Measurements from ENCODE around the gene PRDM16.

The PRDM16 gene

DNA sequence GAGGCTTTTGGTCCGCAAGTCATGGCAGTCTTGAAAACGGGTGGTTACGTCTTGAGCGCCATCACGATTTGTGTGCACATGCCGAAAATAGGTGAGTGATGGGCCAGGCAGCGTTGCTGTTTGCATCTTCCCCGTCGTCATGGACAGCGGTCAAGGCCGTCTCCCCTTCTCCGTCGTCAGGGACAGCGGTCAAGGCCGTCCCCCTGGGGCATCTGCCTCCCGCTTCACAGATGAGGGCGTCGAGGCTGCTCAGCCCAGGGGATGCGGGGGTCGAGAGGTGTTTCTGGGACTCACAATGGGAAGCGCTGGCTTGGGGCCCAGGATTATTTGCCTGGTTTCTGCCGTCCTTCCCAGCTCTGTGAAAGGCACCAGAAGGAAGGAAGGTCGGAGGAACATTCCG lies 162.2 kb downstream of the PRDM16 start:
- TF ChIP-seq EZH2 (IDR thresholded peaks at IDR 0.05; ENCODE audit: borderline replicate concordance, low read length), result no peak
- TF ChIP-seq, protein P1, sequence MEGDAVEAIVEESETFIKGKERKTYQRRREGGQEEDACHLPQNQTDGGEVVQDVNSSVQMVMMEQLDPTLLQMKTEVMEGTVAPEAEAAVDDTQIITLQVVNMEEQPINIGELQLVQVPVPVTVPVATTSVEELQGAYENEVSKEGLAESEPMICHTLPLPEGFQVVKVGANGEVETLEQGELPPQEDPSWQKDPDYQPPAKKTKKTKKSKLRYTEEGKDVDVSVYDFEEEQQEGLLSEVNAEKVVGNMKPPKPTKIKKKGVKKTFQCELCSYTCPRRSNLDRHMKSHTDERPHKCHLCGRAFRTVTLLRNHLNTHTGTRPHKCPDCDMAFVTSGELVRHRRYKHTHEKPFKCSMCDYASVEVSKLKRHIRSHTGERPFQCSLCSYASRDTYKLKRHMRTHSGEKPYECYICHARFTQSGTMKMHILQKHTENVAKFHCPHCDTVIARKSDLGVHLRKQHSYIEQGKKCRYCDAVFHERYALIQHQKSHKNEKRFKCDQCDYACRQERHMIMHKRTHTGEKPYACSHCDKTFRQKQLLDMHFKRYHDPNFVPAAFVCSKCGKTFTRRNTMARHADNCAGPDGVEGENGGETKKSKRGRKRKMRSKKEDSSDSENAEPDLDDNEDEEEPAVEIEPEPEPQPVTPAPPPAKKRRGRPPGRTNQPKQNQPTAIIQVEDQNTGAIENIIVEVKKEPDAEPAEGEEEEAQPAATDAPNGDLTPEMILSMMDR (IDR thresholded peaks at IDR 0.05; ENCODE audit: low read length), result no peak
- no peaks in the 10 kb centered on the region for H3F3A ChIP-seq (ENCODE audit: insufficient read depth, low read length)
- no peak overlapping the region for H2AFZ ChIP-seq (ENCODE audit: low read length)
- no peaks in the 10 kb centered on the region for H3K4me1 ChIP-seq (ENCODE audit: insufficient read depth, low read length, severe bottlenecking)
- no peaks in the 10 kb centered on the region for H3K36me3 ChIP-seq (ENCODE audit: insufficient read depth, low read length)
- no peak overlapping the region for H3K9ac ChIP-seq (ENCODE audit: low read length)
- no peaks in the 10 kb centered on the region for H3K27me3 ChIP-seq (ENCODE audit: insufficient read depth, low read length)
- no peak overlapping the region for H3K4me2 ChIP-seq (ENCODE audit: low read length)
- H3K79me2 ChIP-seq (ENCODE audit: insufficient read depth, low read length), result no peaks in the 10 kb centered on the region
- H4K20me1 ChIP-seq (ENCODE audit: insufficient read depth, low read length), result no peaks in the 10 kb centered on the region
- no peaks in the 10 kb centered on the region for H3K9me3 ChIP-seq (ENCODE audit: low read length)
- no peak overlapping the region for H3K4me3 ChIP-seq (ENCODE audit: low read depth, low read length, poor library complexity, severe bottlenecking)
- H3K9me2 ChIP-seq (ENCODE audit: low read depth, low read length), result no peaks in the 10 kb centered on the region
- H3K27ac ChIP-seq (ENCODE audit: low read depth, low read length, poor library complexity, severe bottlenecking), result no peak overlapping the region

DNA sequence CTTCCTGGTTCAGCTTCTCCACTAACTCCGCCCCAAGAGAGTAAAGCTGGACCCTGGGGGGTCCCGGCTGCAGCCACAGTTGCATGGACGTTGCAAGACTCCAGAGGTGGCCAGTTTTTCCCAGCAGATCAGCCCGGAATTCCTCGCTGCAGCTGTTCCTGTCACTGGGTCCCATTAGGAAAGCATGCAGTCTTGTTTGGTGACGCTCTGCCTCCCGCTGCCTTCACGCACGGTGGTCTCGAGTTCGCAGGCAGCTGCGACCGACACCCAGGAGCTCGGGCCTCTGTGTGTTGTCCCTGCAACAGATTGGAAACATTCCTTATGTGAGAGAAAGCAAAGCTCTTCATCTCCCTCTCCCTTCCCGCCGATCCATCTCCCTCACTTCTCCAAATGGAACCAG lies 162.8 kb downstream of the PRDM16 start:
- Histone ChIP-seq H3K4me1 (ENCODE audit: insufficient read depth, low read length, severe bottlenecking) (no peaks in the 10 kb centered on the region), H3K36me3 (ENCODE audit: insufficient read depth, low read length) (no peaks in the 10 kb centered on the region), H3K79me2 (ENCODE audit: insufficient read depth, low read length) (no peaks in the 10 kb centered on the region), H4K20me1 (ENCODE audit: insufficient read depth, low read length) (no peaks in the 10 kb centered on the region), H3K9me3 (ENCODE audit: low read length) (no peaks in the 10 kb centered on the region), H3F3A (ENCODE audit: insufficient read depth, low read length) (no peaks in the 10 kb centered on the region), H3K4me2 (ENCODE audit: low read length) (no peak overlapping the region), H3K9ac (ENCODE audit: low read length) (no peak overlapping the region), H3K27me3 (ENCODE audit: insufficient read depth, low read length) (no peaks in the 10 kb centered on the region), H3K9me2 (ENCODE audit: low read depth, low read length) (no peaks in the 10 kb centered on the region), H2AFZ (ENCODE audit: low read length) (no peak overlapping the region), H3K4me3 (ENCODE audit: low read depth, low read length, poor library complexity, severe bottlenecking) (no peak overlapping the region), H3K27ac (ENCODE audit: low read depth, low read length, poor library complexity, severe bottlenecking) (no peak overlapping the region)
- TF ChIP-seq EZH2 (IDR thresholded peaks at IDR 0.05; ENCODE audit: borderline replicate concordance, low read length), result no peak
- TF ChIP-seq, protein P1 (IDR thresholded peaks at IDR 0.05; ENCODE audit: low read length), result no peak

DNA sequence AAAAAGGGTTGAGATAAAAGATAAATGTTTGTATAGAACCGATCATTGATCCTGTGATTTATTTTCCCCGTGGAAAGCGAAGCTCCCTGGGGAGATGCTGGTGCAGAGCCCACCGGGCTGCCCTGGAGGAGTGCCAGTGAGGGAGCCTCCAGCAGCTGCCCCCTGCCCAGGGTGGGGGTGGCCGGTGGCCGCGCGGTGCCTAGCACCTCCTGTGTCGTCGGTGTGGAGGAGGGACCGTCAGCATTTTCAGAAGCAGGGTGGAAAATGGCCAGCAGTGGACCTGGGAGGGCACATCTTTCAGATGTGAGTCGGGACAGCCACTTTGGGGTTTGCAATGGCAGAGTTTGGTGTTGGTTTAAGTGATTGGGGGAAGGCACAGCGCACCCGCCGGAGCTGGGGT lies 164.0 kb downstream of the PRDM16 start:
- H3K4me2 ChIP-seq (ENCODE audit: low read length), result no peak overlapping the region
- no peak overlapping the region for H3K9ac ChIP-seq (ENCODE audit: low read length)
- no peaks in the 10 kb centered on the region for H3F3A ChIP-seq (ENCODE audit: insufficient read depth, low read length)
- no peaks in the 10 kb centered on the region for H4K20me1 ChIP-seq (ENCODE audit: insufficient read depth, low read length)
- H3K9me2 ChIP-seq (ENCODE audit: low read depth, low read length), result no peaks in the 10 kb centered on the region
- TF ChIP-seq, protein P1 (IDR thresholded peaks at IDR 0.05; ENCODE audit: low read length), result no peak
- TF ChIP-seq EZH2 (IDR thresholded peaks at IDR 0.05; ENCODE audit: borderline replicate concordance, low read length), result no peak
- H3K4me3 ChIP-seq (ENCODE audit: low read depth, low read length, poor library complexity, severe bottlenecking), result no peak overlapping the region
- H3K9me3 ChIP-seq (ENCODE audit: low read length), result no peaks in the 10 kb centered on the region
- no peaks in the 10 kb centered on the region for H3K79me2 ChIP-seq (ENCODE audit: insufficient read depth, low read length)
- no peak overlapping the region for H3K27ac ChIP-seq (ENCODE audit: low read depth, low read length, poor library complexity, severe bottlenecking)
- no peaks in the 10 kb centered on the region for H3K4me1 ChIP-seq (ENCODE audit: insufficient read depth, low read length, severe bottlenecking)
- no peaks in the 10 kb centered on the region for H3K36me3 ChIP-seq (ENCODE audit: insufficient read depth, low read length)
- no peak overlapping the region for H2AFZ ChIP-seq (ENCODE audit: low read length)
- no peaks in the 10 kb centered on the region for H3K27me3 ChIP-seq (ENCODE audit: insufficient read depth, low read length)

All from OCI-LY1 (cell line).